ENCODE data around the gene IFNL2.

DNA sequence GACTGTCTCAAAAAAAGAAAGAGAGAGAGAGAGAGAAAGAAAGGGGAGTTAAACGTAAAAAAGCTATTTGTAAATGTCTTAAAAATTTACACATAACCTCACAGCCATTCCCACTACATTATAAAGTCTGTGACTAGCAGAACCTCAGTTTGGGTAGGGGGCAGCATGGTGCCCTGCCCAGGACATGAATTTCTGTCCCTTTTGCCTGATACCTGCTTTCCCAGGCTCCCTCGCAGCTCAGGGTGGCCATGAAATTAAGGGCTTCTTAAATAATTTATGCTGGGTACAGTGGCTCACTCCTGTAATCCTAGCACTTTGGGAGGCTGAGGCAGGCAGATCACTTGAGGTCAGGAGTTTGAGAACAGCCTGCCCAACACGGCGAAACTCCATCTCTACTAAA is 32.8 kb downstream of the IFNL2 start:
- TF ChIP-seq, protein P1, sequence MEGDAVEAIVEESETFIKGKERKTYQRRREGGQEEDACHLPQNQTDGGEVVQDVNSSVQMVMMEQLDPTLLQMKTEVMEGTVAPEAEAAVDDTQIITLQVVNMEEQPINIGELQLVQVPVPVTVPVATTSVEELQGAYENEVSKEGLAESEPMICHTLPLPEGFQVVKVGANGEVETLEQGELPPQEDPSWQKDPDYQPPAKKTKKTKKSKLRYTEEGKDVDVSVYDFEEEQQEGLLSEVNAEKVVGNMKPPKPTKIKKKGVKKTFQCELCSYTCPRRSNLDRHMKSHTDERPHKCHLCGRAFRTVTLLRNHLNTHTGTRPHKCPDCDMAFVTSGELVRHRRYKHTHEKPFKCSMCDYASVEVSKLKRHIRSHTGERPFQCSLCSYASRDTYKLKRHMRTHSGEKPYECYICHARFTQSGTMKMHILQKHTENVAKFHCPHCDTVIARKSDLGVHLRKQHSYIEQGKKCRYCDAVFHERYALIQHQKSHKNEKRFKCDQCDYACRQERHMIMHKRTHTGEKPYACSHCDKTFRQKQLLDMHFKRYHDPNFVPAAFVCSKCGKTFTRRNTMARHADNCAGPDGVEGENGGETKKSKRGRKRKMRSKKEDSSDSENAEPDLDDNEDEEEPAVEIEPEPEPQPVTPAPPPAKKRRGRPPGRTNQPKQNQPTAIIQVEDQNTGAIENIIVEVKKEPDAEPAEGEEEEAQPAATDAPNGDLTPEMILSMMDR (IDR thresholded peaks at IDR 0.05) = no peak
- no peak for TF ChIP-seq POLR2A (IDR thresholded peaks at IDR 0.05)

Data from heart left ventricle (tissue), 13 donors.